Nephron progenitor cell (in vitro differentiated cells): ENCODE data around the gene AARS2.

Source experiments
- DNase-seq: peaks from one replicate; pipeline ENCODE4 v3.0.0; 2021
- H3K27ac Mint-ChIP-seq: 2 replicates; pipeline ENCODE4 v1.8.0; 2021; ENCODE audit warnings: mild to moderate bottlenecking, moderate library complexity, mixed read lengths
- H3K27me3 Mint-ChIP-seq: 2 replicates; pipeline ENCODE4 v1.8.0; 2021; ENCODE audit warnings: mild to moderate bottlenecking, low read depth, mixed read lengths; ENCODE audit not compliant: poor library complexity
- H3K36me3 Mint-ChIP-seq: 2 replicates; pipeline ENCODE4 v1.8.0; 2021; ENCODE audit warnings: low read depth, mixed read lengths
- H3K4me1 Mint-ChIP-seq: 2 replicates; pipeline ENCODE4 v1.8.0; 2021; ENCODE audit warnings: mixed read lengths
- H3K4me3 Mint-ChIP-seq: 2 replicates; pipeline ENCODE4 v1.8.0; 2021; ENCODE audit warnings: mild to moderate bottlenecking, moderate library complexity, mixed read lengths
- H3K9me3 Mint-ChIP-seq: 2 replicates; pipeline ENCODE4 v1.8.0; 2021; ENCODE audit warnings: mild to moderate bottlenecking, moderate library complexity, mixed read lengths
- CTCF ChIP-seq: fragments of 200-600 bp; sonication (generic); IDR thresholded peaks from 2 replicates; pipeline ENCODE4 v1.5.0; 2021; ENCODE audit warnings: antibody characterized with exemption

Gene AARS2

DNA sequence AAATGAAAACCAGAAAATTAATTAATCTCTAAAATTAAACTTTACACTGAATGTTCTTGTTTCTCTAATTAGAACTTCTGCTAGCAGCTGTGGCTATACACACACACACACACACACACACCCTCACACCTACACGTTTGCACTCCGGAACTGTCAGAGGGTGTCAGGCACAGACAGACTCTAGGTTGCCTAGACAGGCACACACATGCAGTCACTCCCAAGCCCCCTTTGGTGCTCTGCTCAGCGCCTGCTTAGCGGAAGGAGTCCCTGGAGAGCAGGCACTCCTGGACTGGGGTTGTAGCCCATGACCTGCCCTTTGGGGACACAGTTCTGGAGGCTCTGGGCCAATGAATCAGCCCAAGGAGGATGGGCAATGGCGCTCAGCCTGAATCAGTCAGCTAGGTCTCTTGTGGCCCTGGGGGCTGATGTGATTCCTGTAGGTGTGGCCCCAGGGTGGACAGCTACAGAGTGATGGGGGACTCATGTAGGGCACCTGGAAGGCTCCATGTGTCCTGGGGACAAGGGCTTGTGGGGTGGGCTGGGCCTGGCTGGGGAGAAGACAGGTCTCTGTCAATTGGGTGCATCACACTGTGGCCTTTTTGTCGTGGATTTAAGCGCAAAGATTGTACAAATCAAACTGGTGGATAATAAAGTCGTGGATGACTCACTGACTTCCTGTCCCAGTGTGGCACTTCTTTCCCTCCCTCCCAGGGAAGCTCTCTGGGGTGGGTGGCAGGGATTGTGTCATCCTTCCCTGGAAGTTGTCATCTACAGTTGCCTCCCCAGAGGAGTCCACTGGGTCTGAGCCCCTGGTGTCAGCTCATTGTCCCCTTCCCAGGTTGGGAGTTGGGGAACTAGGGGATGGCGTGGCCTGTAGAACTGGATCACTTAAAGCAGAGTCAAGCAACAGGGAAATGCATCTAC lies 34.1 kb downstream of the AARS2 start:
- Mint-ChIP-seq H3K9me3 (no peaks in the 10 kb centered on the region), H3K27me3 (peaks cover 26% of the 10 kb centered on the region), H3K36me3 (no peaks in the 10 kb centered on the region), H3K27ac (no peak overlapping the region), H3K4me1 (peaks cover 22% of the 10 kb centered on the region), H3K4me3 (no peak overlapping the region)
- no peak for DNase-seq
- TF ChIP-seq CTCF = no peak

- Mint-ChIP-seq H3K27me3 (peaks cover 18% of the 10 kb centered on the region), H3K36me3 (no peaks in the 10 kb centered on the region), H3K4me3 (no peak overlapping the region), H3K4me1 (peaks cover 22% of the 10 kb centered on the region), H3K27ac (no peak overlapping the region), H3K9me3 (no peaks in the 10 kb centered on the region)
- no peak for TF ChIP-seq CTCF
- DNase-seq = no peak
Measured at GRCh38 chr6:44278315-44278714, 34.8 kb downstream of the AARS2 start.

DNA sequence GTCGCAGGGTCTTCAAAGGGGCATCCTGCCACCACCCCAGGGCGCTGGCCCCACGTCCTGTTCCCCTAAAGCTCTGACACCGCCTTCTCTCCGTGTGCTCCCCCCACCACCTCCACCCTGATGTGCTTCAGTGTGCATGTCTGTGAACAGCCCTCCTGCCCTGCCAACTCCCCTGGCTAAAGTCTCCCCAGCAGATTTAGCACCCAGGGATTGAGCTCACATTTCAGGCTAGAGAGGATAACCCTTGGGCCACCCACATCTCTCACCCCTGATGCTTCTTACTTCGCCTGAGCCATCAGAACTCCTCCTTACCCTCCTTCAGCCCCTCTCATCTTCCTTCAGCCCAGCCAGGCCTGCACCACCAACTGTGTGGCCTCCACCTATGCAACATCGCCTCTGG lies 35.4 kb downstream of the AARS2 start:
- H3K27ac Mint-ChIP-seq = no peak overlapping the region

GRCh38 chr6:44276667-44277640 lies 36.2 kb downstream of the AARS2 start:
- Mint-ChIP-seq H3K9me3 (no peaks in the 10 kb centered on the region), H3K4me3 (no peak overlapping the region), H3K36me3 (no peaks in the 10 kb centered on the region), H3K27ac (no peak overlapping the region), H3K4me1 (peaks cover 27% of the 10 kb centered on the region), H3K27me3 (peaks cover 9% of the 10 kb centered on the region)
- TF ChIP-seq CTCF = no peak
- DNase-seq = no peak

More for the DNA sequence above, 35.4 kb downstream of the AARS2 start:
- Mint-ChIP-seq H3K36me3 (no peaks in the 10 kb centered on the region), H3K9me3 (no peaks in the 10 kb centered on the region), H3K4me1 (peaks cover 23% of the 10 kb centered on the region), H3K27me3 (peaks cover 15% of the 10 kb centered on the region), H3K4me3 (no peak overlapping the region)
- DNase-seq = no peak
- no peak for TF ChIP-seq CTCF

DNA sequence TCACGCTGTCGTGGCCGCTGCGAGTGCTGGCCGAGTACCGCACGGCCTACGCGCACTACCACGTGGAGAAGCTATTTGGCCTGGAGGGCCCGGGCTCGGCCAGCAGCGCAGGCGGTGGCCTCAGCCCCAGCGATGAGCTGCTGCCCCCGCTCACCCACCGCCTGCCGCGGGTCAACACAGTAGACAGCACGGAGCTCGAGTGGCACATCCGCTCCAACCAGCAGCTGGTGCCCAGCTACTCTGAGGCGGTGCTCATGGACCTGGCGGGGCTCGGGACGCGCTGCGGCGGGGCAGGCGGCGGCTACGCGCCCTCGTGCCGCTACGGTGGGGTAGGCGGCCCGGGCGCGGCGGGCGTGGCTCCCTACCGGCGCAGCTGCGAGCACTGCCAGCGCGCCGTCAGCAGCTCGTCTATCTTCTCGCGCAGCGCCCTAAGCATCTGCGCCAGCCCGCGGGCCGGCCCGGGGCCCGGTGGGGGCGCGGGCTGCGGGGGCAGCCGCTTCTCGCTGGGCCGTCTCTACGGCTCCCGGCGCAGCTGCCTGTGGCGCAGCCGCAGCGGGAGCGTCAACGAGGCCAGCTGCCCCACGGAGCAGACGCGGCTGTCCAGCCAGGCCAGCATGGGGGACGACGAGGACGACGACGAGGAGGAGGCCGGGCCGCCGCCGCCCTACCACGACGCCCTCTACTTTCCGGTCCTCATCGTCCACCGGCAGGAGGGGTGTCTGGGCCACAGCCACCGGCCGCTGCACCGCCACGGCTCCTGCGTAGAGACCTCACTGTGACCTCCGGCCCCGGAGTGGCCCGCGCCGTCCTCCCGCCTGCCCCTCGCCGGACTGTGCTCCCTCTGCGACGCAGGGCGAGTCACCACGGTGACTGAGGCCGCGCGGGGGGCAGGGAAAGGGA lies 37.1 kb downstream of the AARS2 start:
- no peak for DNase-seq
- Mint-ChIP-seq H3K27me3 (peaks cover 7% of the 10 kb centered on the region), H3K9me3 (no peaks in the 10 kb centered on the region), H3K4me3 (no peak overlapping the region), H3K27ac (no peak overlapping the region), H3K36me3 (no peaks in the 10 kb centered on the region), H3K4me1 (peaks cover 37% of the 10 kb centered on the region)
- no peak for TF ChIP-seq CTCF
